PFSK-1 (cell line): ENCODE data around the gene LINGO4.

Experiments used
- FOXP2 ChIP-seq: optimal IDR thresholded peaks from 2 replicates; pipeline ENCODE3; 2011; ENCODE audit warnings: borderline replicate concordance, control low read depth, inconsistent platforms; ENCODE audit not compliant: insufficient read depth; ENCODE audit errors: extremely low read length, extremely low read depth
- POLR2AphosphoS5 ChIP-seq: IDR thresholded peaks from 2 replicates; pipeline ENCODE4 v1.6.1; 2012; ENCODE audit warnings: low read depth, mild to moderate bottlenecking, control low read depth, low read length, moderate library complexity
- SIN3A ChIP-seq: IDR thresholded peaks from 2 replicates; pipeline ENCODE4 v1.6.1; 2012; ENCODE audit warnings: mild to moderate bottlenecking, low read length, moderate library complexity, borderline replicate concordance; ENCODE audit not compliant: insufficient read depth
- TAF1 ChIP-seq: IDR thresholded peaks from 2 replicates; pipeline ENCODE4 v1.6.1; 2012; ENCODE audit warnings: low read length, control low read depth, borderline replicate concordance; ENCODE audit not compliant: insufficient read depth
- TF ChIP-seq, protein P1 (sequence below), 2 experiments: IDR thresholded peaks; 2 replicates each; pipeline versions ENCODE4 v1.6.1 to v1.8.0; 2011 to 2012; ENCODE audit warnings: low read depth in 2 of 2, low read length in 2 of 2, control low read depth in 1 of 2, inconsistent platforms in 1 of 2, mild to moderate bottlenecking in 1 of 2, moderate library complexity in 1 of 2; ENCODE audit not compliant: insufficient read depth in 1 of 2

The LINGO4 gene

DNA sequence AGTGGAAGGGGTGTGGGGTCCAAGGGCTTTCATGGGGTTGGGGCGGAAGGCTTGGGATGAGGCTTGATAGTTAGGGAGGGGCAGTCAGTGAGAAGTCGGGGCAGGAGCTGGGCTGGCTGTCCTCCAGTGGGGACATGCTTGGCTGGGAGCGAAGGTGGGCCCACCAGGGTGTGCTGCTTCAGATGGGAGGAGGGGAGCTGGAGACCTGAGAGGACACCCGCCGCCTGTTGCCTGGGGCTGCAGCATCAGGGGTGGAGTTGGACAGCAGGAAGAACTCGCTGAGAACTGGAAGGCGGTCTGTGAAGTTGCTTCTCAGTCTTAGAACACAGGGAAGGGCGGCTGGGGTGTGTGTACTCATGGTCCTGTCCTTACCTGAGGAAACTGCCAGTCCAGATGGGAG, 46.7 kb upstream of the LINGO4 start:
- no peak for TF ChIP-seq FOXP2
- TF ChIP-seq POLR2AphosphoS5: no peak
- no peak for TF ChIP-seq SIN3A
- no peak for TF ChIP-seq TAF1
- TF ChIP-seq, protein P1, sequence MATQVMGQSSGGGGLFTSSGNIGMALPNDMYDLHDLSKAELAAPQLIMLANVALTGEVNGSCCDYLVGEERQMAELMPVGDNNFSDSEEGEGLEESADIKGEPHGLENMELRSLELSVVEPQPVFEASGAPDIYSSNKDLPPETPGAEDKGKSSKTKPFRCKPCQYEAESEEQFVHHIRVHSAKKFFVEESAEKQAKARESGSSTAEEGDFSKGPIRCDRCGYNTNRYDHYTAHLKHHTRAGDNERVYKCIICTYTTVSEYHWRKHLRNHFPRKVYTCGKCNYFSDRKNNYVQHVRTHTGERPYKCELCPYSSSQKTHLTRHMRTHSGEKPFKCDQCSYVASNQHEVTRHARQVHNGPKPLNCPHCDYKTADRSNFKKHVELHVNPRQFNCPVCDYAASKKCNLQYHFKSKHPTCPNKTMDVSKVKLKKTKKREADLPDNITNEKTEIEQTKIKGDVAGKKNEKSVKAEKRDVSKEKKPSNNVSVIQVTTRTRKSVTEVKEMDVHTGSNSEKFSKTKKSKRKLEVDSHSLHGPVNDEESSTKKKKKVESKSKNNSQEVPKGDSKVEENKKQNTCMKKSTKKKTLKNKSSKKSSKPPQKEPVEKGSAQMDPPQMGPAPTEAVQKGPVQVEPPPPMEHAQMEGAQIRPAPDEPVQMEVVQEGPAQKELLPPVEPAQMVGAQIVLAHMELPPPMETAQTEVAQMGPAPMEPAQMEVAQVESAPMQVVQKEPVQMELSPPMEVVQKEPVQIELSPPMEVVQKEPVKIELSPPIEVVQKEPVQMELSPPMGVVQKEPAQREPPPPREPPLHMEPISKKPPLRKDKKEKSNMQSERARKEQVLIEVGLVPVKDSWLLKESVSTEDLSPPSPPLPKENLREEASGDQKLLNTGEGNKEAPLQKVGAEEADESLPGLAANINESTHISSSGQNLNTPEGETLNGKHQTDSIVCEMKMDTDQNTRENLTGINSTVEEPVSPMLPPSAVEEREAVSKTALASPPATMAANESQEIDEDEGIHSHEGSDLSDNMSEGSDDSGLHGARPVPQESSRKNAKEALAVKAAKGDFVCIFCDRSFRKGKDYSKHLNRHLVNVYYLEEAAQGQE (IDR thresholded peaks at IDR 0.05; ENCODE audit: insufficient read depth in 1 of 2, low read depth in 2 of 2, low read length in 2 of 2): no peak

DNA sequence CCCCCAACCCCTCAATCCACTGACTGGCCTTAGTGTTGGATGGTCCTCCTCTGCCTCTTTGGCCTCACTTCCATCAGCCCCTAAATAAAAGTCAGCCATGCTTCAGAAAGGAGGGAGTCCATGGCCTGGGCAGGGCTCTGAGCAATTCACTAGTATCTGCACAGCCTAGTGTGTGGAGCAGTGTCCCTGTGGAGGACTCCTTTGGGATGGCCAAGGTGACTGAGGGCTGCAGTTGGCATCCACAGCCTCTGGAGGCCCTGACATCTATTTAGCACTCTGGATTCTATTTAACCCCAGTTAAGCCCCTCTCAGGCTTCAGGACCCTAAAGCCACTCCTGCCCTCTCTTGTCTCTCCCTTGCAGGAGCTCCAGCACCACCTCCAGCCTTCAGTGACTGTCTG, 44.7 kb upstream of the LINGO4 start:
- TF ChIP-seq TAF1 (no peak), POLR2AphosphoS5 (no peak), SIN3A (no peak), FOXP2 (no peak)
- TF ChIP-seq, protein P1 (IDR thresholded peaks at IDR 0.05; ENCODE audit: insufficient read depth in 1 of 2, low read depth in 2 of 2, low read length in 2 of 2): no peak

DNA sequence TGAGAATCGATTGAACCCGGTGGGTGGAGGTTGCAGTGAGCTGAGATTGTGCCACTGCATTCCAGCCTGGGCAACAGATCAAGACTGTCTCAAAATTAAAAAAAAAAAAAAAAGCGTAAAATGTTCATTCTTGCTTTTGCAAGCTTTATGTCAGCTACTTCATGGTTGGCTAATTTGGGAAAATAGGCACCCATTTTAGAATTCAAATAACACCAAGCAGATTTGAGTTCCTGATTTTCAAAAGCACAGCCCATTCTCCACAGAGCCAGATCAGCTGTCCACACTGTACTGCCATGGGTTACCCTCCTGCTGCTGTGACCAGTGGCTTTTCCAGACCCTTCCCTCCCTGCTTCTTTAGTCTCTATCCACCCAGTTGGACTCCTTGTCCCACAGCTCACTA, 43.9 kb upstream of the LINGO4 start:
- TF ChIP-seq TAF1 (no peak), FOXP2 (no peak), SIN3A (no peak), POLR2AphosphoS5 (no peak)
- TF ChIP-seq, protein P1 (IDR thresholded peaks at IDR 0.05; ENCODE audit: insufficient read depth in 1 of 2, low read depth in 2 of 2, low read length in 2 of 2): no peak

DNA sequence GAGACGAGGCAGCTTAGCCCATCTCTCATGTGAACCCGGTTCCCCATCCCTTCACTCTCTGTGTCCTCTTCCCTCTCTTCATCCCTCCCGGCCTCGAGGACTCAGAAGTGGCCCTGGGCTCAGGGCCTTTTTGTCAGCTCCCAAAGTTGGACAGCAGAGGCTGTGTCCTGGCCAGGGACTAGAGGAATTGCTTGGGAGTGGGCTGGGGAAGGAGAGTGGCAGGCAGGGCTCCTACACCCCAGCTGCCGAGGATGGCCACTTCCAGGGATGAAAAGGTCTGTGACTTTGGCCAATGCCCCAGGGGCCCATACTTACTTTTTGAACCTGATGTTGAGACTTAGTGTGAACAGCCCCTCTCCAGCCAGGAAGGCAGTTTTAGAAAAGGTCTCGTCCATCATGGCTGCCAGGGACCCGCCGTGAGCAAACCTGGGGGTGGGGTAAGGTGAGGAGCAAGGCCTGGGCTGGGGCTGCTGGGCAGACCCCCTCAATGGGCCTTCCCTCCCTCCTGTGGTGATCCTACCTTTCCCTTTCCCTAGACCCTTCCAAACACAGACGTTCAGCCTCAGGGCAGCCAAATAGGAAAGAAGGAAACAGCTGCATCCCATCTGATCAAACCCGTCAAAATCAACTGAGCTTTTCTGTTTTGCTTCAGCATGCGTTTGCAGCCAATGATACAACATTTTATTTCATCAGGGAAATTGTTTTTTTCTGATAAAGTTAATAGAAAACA, 42.8 kb upstream of the LINGO4 start:
- TF ChIP-seq, protein P1 (IDR thresholded peaks at IDR 0.05; ENCODE audit: insufficient read depth in 1 of 2, low read depth in 2 of 2, low read length in 2 of 2): no peak
- no peak for TF ChIP-seq TAF1
- no peak for TF ChIP-seq SIN3A
- TF ChIP-seq POLR2AphosphoS5: no peak
- TF ChIP-seq FOXP2: no peak
